HG03378 (cell line): ENCODE data around the gene AQP5.

Source experiments
- ATAC-seq: cut with Tn5 transposase; IDR thresholded peaks from one replicate; pipeline ENCODE4 v1.9.1; 2021; ENCODE audit warnings: mild to moderate bottlenecking, moderate library complexity; ENCODE audit not compliant: unreplicated experiment

The AQP5 gene

DNA sequence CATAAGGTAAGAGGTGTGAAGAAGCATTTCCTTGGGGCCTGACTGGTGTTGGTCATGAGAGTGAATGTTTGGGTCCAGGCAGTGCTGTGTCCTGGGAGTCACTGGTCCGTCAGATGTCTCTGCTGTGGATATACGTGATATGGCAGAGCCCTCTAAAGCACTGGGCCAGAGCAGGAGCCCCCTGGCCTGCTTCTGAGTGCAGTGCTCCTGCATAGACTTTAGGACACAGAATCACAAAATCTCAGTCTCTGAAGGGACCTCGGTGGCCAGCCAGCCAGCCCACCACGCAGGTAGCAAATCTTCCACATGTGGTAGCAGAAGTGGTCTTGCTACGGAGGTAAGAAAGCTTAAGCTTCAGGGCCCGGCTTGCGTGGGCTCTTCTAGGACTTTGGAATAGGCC, 29.6 kb upstream of the AQP5 start:
- no peak for ATAC-seq

DNA sequence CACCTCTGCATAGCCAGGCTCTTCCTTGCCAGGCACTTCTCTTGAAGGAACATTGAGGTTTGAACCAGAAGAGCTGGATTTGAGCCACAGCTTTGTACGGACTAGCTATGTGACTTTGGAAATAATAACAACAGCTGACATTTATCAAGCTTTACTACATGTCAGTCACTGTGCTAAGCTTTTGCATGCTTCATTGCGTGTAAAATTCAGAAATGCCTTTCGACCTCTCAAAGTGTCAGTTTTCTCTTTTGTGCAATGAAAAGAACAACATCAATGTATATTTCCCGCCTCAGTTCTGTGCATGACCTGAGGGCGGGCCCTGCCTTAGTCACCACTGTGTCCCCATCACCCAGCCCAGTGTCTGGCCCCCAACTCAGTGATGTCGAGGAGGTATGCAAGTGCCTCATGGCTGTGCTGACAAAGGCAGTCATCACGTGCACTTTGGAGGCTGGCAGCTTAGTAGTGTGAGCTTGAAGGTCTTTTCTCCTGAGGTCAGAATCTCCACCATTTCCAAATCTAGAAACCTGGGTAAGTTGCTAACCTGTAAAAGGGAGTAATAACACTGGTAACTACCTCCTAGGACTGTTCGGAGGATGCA, 29.0 kb upstream of the AQP5 start:
- ATAC-seq: no peak

DNA sequence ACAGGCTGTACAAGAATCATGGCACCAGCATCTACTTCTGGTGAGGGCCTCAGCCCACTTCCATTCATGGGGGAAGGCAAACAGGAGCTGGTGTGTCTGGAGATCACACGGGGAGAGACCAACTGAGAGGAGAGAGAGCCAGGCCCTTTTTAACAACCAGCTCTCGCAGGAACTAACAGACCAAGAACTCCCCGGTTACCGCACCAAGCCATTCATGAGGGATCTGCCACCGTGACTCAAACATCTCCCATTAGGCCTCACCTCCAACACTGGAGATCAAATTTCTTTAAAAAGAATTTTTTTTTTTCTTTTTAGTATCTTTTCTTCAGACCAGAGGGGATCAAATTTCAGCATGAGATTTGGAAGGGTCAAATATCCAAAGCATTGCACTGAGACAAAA, 27.9 kb upstream of the AQP5 start:
- ATAC-seq: no peak

DNA sequence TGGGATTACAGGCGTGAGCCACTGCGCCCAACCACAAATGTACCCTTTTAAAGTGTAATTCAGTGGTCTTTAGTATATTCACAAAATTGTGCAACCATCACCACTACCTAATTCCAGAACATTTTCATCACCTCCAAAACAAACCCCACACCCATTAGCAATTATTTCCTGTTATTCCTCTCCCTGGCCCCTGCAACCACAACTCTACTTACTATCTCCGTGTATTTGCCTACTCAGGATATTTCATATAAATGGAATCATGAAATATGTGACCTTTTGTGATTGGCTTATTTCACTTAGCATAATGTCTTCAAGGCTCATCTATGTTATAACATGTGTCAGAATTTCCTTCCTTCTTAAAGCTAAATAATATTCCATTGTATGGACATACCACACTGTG, 27.2 kb upstream of the AQP5 start:
- ATAC-seq: no peak

DNA sequence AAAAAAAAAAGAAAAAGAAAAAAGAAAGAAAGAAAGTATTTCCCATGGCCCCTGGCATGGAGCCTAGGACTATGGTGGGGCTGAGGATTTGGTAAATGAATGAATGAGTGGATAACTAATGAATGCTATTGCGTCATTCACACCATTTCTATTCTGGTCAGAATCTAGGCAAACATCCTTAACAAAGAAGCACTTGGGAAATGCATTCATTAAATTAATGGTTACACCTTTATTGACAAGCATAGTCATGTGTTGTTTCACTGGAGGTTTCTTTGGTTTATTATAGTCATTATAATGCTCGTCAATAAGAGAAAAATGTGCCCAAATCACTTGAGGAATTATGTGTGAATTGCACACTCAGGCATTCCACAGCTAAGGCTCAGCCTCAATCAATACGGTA, 24.7 kb upstream of the AQP5 start:
- no peak for ATAC-seq

DNA sequence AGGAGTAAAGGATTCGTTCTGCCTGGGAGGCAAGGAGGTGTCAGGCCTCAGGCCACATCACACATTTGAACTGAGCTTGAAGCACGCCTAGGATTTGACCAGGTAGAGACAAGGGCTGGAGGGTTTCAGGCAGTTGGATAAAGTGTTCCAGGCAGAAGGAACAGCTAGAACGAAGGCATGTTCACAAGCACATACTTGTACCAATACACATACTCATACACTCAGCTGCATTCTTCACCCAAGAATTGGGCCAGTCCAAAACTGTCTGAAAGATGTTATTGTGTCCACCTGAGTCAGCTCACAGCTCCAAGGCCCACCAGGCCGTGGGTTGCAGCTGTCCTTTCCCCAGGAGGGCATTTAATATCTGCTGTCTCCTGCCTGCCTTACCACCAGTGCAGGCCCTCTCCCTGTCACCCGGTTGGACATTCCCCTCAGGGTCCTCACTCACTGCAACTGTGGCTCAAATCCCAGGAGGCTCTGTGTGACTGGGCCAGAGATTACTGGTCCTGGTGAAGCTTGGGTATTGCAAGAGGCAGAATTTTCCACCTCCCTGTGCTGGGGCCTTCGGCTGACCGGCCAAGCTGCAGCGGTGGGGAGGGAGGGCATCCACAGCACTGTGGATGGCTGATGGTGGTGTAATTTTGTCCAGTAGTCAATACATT, 23.9 kb upstream of the AQP5 start:
- no peak for ATAC-seq

DNA sequence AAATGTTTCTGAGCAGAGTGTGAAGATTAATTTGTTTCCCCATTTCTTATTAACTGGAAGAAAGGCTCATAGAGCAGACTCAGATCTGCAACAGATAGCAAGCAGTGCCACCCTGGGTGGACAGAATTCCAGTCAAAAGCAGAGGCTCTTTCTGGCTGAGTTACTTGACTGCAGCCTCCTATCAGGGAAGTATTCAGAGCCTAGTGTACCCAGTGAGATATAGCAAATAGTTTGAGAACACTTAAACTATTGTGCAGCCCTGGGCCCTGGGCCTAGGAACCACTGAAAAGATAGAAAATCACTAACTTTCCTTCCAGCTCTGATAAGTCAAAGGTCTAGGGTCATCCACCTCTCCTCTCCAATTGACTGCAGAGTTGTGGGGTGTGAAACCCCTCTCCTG, 22.4 kb upstream of the AQP5 start:
- no peak for ATAC-seq

DNA sequence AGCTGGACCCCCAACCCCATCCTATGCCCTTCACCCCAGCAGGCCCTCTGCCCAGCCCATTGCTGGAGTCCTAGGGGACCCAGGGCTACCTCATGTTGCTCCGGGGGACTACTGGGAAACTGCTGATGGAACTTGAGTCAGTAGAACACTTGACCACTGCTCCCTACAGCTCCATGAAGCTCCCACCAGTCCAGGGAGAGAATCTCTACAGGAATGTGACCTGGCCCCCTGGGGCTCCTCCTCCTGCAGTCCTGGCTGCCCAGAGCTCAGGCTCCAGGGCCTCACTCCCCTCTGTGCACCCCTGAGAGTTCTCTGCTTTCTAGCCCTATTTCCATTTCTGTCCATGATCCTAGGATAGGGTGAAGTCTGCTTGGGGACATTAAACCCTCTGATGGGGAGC, 22.0 kb upstream of the AQP5 start:
- no peak for ATAC-seq

DNA sequence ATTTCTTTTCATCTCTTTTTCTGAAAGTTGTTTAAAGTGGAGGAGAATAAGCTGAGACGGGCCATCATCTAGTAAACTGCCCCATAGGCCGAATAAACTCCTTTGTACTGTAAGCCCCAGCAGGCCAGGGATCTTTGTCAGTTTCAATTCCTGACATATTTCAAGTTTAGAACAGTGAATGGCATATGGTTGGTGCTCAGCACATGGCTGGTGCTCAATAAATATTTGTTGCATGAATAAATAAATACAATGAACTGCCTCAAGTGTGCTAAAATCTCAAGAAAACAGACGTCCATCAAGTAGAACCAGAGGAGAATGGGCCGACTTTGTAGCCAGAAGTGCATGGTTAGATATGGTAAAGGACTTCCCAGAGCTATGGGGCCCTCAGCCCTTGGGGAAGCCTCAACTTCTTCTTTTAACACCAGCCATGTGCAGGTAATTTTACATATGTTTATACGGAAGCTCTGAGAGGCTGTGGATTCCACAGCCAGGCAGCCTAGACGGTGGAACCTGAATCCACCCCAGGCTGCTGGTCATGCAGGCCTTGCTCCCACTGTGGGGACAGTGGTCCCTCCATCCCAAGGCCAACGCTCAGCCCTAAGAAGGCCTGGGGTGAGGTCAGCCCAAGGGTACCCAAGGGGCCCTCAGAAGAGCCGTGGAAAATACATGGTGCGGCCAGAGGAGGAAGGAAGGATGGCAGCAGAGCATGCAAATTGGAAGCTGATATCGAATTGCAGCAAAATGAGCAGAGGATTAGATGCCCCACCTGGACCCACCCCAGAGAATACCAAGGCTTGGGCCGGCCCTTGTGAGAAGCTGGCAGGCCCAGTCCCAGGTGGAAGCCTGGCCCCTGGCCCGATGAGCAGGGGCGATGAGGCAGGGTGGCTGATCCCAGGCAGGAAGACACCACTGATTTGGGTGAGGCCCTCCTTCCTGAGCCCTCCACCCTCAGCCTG, 19.8 kb upstream of the AQP5 start:
- no peak for ATAC-seq

DNA sequence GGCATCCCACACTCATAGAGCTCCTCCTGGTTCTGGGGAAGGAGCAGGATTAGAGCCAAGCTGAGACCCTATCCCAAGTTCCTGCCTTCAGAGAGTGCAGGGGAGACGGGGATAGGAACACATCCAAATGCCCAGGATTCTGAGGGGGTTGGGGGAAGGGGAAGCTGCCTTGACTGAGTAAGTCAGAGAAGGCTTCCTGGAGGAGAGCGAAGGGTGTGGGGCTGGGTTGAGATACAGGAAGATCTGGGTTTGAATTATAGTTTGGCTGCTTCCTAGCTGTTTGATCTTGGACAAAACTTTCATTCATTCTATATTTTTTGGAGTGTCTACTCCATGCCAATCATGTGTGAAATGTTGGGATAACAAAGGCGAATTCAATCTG, 19.2 kb upstream of the AQP5 start:
- no peak for ATAC-seq

DNA sequence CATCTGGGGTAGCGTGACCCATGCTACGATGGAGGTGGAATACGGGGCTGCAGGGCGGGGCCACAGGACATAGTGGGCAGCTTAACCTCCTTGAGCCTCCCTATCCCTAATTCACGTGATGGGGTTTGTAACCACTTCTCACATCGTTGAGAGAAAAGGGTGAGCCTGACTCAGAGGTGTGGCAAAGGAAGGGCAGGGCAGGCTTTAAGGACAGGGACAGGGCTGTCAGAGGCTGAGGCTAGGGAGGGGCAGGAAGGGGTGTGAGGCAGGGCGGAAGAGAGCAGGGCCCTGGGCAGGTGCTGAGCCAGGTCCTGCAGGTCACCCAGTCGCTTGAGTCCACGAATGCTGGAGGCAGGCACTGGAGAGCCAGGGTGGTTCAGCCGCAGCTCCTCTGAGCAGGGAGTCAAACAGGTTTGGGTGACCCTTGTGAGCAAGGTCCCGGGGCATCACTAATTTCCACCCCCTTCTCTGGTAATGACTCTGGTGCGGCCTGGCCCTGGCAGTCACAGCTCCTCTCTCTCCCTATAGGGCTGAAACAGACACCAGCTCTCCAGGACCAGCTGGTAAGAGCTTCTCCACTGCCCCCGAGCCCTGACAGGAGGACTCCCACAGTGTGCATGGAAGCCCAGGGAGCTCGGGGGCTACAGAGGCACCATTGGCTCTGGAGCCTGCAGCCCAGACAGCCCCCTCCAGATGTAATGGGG, 18.6 kb upstream of the AQP5 start:
- no peak for ATAC-seq

DNA sequence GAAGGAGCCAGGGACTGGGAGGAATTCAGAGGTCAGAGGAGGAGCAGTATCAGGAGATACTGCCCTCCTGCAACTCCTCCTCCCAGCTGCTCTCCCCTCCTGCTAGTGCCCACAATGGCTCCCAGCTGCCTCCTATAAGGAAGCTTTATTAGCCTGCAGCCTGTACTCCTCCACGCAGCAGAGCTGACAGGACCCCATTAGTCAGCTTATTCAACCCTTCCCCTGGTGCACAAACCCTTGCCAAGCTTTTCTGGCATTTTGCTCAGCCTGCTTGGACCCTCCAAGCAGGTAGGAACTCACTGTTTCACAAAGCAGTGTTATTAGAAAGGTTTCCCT, 18.1 kb upstream of the AQP5 start:
- no peak for ATAC-seq

DNA sequence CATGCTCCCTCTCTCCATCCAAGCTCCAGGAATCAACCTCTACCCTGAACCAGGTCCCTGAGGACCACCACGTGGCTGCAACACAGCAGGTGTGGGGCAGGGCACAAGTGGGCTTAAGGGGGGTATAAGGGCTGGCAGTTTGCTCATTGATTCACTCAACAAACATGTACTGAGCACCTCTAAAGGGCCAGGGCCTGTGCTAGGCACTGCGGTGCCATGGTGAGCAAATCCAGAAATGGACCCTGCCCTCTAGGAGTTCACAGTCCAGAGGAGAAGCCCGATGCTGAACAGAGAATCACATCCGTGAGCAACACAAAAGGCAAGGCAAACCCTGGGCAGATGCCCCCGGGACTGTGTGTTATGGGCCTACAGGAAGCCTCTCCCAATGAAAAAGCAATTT, 17.6 kb upstream of the AQP5 start:
- ATAC-seq: no peak

DNA sequence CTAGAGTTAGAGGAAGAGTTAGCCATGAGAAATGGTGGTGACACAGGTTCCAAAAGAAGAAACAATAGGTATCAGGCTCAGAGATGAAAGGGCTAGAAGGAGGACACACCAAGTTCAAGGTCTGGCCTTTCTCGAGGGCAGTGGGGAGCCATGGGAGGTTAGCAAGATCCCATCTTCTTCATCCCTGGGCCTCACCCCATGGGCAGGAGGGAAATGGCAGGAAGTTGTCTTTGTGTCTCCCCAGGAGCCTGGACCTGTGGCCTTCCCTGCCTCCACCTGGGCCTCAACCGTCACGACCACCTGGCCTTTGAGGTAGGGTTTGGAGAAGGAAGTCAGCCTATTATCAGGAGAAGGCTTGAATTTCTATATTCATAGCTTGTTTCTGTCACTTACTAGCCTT, 17.0 kb upstream of the AQP5 start:
- ATAC-seq: no peak

DNA sequence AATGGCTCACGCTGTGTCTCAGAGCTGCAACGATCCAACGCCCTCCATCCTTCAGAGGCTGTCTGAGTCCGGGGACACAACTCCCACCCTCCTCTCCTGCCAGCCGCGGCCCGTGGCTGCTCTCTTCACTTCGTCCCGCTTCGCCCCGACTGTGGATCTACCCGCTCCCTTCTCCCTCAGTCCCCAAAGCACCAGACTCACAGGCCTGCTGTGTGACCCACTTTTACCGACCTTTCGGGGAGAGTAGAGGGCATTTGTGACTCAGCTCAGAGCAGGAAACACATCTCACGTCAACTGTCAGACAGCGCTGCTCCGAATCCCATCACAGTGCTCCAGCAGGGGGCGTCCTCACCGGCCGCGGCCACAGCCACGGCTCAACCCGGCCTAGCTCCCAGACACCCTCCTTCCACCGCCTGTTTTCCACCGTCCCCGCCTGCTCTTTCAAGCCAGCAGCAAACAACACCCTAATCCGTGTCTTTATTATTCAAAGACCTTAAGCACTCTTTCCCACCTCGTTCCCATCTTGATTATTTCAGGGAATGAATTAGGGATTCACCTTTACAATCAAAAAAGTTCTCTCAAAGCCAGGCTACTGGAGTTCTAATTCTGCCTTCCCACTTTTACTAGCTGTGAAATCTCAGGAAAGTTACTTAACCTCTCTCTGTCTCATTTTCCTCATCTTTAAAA, 16.1 kb upstream of the AQP5 start:
- peak; percentile 79 for ATAC-seq

DNA sequence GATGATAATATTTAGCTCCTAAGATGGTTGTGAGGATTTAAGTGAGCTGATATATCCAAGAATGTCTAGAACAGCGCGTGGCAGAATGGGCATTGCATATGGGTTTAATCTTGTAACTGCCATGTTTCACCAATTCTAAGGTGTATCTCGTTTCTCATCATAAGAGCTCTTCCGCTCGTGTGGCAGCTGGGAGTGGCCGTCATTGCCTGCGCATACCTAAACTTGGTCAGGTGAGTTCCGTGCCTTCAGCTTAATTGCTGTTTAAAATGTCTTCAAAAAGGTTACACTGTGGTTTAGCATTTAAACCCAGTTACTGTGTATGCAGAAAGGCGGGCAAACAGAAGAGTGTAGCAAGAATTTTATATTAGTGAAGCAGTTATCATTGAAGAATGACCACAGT, 15.6 kb upstream of the AQP5 start:
- ATAC-seq: no peak

DNA sequence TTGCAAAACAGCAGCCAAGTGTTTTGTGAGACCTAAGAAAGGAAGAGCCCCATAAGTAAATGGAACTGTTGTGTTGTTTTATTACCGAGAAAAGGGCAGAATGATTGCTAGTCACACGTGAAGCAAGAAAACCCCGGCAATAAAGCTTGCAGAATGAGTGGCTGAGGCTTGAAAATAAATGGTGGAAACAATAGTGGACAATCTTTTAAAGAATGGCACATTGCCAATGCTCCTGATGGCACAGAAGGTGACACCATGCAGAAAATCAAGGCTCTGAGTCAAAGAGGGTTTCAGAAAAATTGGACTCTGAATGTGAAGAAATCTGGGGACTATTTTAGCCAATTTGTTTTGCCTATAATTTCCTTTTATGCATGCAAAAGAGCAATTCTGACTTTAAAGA, 15.2 kb upstream of the AQP5 start:
- ATAC-seq: no peak

DNA sequence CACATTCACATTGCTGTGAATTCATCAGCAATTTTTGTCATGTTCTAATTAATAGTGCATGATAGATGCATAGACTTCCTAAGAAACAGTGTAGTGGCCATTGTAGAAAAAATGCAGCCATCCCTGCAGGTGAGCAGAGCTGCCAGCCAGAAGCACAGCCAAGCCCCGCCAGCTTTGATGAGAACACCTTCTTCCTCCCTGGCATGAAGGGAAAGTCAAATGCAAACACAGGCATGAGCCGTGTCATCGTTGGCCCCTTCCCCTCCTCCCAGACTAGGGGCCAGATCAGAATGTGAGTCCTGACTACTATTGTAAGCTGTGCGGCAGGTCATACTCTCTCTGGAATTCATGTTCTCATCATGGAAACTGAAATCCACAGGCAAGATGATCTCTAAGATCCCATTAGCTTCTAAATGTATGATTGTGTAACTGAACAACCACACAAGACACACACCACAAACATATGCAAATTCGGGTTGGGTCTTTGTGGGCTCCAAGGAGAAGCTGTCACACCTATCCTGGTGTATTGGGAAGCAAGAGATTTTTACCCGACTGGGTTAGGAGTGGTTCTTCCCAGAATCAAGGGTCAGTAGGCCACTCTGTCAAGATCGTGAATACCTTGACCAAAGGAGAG, 14.0 kb upstream of the AQP5 start:
- no peak for ATAC-seq

DNA sequence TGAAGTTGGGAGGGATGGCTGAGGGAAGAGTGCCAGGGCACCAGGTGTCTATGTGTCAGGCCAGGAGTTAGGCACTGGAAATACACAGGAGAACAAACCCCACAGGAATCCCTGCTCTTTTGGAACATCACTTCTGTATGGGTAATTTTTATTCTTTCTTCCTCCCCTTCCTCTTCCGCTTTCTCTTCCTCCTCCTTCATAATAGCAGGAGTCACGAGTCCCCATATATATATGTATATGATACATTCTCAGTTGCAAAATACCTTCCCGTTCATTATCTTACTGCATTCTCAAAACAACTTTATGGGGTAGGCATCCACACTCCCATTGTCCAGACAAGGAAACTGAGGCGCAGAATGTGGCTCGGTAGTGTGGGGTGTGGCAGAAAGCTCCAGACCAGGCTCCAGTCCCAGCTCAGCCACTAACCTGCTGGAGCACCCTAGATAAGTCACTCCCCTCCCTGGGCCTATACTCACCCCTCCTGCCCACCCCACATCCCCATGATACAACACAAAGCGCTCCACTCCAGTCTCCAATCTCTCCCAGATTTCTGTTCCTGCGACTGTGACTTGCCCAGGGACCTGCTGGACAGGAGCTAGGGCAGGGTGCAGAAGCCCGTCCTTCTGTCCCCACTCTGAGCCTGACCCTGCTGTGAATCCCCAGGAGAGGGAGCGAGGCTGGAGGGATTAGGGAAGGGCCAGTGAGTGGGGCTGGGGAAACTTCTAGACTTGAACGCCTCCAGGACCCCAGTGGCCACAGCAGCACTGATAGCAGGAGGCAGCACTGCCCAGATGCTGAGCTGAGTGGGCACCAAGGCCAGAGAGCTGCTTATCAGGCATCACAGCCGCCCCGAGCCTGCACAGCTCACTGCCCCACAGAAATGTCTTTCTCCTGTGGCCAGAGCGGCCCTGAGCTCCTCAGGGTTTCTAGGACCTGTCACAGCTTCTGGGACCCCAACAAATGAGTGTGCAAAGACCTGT, 12.5 kb upstream of the AQP5 start:
- no peak for ATAC-seq
